CD4-positive, alpha-beta T cell treated with Interleukin-6 for 4 hours (primary cell): ENCODE data around the gene TDP1.
A peak's percentile ranks its signal among the peaks of the same experiment; 100 is the strongest.

ENCODE experiments used
- DNase-seq: peaks from one replicate; pipeline ENCODE4 v3.0.0-alpha.2; 2020; ENCODE audit warnings: mixed read lengths

TDP1 gene

GRCh38 chr14:89955745-89956660, at the start of gene TDP1:
Gene TDP1, plus strand, starts transcription at chr14:89955927. Its CDS starts 7,188 bp downstream, at chr14:89963115.
- DNase-seq: peak; percentile 98

DNA sequence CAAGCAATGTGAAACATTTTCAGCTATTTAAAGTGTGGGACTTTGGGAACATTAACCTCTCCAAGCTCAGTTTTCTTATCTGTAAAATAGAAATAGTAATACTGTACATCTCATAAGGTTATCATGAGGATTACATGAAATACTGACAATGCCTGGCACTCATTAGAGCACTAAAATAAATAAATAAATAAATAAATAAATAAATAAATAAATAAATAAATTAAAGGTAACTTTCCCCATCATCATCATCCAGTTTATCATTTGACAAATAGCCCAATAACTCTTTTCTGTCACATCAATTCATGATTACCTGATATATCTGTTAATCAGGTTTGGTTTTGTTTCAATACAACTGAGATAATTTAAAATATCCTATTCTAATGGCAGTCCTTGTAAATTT, 49.7 kb upstream of the TDP1 start:
- DNase-seq: no peak

DNA sequence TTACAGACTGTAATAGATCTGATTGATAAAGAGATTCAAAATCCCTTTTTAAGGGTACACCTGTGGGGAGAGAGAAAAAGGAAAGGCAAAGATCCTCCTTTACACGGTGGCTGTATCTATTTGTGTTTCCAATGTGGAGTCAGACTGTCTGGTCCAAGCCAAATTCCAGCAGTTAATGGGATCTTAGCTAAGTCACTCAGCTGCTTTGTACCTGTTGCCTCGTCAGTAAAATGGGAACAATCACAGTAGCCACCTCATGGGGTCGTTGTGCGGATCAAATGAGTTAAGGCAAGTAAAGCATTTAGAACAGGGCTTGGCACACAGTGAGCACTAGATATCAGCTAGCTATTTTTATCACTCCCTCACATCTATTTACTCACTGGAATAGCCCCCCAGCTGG, 48.1 kb upstream of the TDP1 start:
- DNase-seq: no peak

DNA sequence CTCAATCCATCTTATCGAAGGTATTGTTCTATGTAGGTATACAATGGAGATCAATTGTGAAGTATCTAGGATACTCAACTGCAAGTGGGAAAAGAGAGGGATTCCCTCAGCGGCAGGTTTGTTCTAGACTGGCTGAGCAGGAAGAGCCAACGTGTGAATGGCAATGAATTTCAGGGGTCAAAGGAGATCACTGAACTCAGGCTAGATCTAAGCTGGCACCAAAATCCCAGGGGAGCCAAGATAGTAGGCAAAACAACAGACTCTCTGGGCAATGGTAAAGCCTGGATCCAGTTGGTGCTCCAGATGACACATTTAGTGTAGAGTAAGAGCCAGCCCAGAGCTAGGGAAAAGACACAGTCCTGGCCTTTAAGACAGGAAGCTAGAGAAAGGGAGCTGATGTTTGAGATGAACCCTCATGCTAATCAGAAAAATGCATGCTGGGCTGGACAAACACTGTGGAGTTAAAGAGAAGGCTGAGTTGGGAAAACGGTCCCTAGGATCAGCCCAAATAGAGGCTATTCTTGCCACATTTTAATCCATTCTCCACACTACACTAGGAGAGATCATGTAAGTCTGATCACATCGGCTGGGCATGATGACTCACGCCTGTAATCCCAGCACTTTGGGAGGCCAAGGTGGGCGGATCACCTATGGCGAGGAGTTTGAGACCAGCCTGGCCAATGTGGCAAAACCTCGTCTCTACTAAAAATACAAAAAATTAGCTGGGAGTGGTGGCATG, 46.8 kb upstream of the TDP1 start:
- DNase-seq: no peak

DNA sequence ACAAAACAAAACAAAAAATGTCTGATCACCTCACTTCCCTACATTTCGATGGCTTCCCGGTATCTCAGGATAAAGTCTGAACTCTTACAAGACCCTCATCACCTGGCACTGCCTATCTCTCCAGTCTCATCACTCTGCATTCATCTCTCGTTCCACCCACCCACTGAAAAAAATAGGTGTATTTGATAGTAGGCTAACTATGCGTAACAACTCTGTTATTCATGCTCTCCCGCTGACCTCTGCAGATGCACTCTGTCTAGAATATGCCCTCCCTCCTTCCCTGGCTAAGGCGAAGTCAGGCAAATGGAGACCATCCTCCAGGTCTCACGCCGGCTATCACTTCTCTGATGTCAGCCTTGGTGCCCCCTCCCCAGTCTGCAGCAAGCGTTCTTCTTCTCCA, 46.1 kb upstream of the TDP1 start:
- no peak for DNase-seq

DNA sequence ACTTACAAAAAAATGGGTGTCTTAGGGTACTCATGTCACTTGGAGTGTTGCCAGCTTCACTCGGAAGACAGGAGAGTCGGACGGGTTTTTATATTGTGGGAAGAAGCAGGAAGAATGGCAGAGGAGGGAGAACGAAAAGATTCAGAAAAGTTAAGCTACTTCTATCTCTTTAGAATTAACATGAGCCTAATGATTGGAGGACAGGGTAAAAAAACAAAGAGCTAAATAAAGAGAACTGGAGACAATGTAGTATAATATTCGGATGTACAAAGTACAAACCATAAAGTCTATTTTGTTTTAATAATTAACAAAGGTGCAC, 45.1 kb upstream of the TDP1 start:
- no peak for DNase-seq

DNA sequence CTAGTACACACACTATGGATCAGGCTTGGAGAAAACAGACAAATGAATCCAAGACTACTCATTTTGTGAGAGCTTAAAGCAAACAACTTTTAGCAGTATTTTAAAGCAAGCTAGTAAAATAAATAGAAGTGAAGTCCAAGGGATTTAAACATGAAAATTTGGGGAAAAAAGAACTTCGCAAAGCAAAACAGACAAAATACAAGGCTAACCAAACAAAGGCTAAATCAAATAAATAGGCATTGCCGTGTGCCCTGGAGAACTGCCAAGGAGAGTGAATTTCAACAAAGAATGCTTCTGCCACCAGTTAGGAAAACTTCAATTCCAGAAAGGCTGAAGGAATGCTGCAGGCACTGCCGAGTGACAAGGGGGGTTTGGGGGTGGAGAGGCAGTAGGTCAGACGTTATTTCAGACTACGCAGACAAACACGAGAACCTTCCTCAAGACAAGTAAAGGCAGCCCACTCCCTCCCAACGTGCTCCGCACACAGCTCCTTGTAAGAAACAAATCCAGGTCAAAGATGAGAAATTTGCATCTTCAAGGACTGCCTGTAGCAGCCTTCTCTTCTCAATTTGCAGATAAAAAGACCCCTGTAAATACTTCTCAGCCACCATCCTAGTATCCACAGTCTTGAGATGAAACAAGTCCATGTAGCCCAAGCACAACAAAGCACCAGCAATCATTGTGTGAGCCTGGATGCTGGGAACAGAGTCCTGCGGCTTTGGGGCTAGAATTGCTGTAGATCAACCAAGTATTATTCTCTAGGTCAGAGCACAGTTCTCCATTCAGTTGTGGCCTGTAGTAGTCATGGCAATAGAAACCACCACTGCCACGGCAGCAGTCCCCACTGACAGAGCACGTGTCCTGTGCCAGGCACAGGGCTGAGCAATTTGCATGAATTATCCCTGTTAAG, 44.5 kb upstream of the TDP1 start:
- no peak for DNase-seq

DNA sequence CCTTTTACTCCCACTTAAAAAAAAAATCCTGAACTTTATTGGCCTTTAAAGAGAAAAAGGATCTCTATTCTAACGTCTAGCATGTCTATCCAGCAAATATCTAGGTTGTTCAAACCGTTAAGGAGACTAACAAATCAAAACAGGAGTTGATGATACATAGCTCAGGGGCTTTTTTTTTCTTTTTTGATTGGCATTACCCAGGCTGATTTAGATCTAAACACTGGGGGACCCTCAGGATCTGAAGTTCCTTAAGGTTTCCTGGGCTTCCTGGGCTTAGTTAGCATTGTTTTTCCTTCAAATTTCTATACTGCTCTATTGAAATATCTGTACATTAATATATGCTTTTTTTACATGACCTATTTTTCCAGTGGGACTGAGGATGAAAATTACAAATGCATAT, 43.5 kb upstream of the TDP1 start:
- no peak for DNase-seq

- DNase-seq: no peak
Measured at GRCh38 chr14:89912667-89913211, 43.0 kb upstream of the TDP1 start.

DNA sequence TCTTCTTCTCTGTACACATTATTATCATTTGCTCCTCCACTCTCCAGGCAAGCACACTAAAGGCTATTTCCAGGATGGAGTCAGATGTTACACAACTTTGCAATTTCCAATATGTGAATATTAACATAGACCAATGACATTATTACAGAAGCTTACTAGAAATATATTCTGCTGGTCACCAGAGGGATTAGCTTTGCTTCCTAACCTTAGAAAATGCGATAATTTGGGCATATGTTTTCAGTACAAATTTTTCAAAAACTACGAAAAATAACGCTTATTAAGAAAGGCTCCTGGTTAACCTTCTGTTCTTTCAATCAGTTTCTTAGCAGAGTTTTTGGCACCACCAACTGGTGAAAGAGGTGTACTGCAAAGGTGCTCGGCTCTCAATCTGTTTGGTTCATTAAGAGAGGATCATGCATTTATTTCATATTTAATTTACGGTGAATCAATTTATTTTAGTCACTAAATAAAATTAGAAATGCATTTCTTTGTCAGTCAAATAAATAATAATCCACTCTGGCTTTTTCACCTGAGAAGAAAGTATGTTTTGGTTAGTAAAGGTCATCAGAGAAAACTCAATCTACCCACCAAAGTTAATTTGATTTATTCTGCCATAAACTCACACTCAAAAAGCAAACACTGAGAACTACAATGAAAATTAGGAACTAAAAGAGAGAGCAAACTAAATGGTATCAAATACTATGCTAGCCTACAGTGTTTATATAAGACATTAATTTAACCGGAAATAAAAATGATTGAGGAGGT, 40.4 kb upstream of the TDP1 start:
- DNase-seq: peak; percentile 62

GRCh38 chr14:89918721-89919120, 37.0 kb upstream of the TDP1 start:
- DNase-seq: no peak

DNA sequence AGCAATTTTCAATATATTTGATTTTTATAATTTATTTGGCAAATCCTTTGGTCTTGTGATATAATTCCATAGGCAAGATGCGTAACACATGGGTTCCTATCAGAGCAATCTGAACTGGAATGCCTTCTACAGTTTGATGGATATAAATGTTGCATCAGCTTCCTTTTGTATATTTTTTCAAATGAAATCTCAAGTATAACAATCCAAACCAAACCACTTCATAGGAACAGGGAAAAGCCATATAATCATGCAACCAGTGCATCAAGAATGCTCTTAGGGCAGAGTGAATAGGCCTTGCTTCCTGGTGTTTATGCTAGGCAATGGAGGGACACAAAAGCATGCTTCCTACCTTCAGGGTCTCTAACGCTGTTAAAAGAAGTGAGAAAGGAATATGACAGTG, 35.7 kb upstream of the TDP1 start:
- no peak for DNase-seq

DNA sequence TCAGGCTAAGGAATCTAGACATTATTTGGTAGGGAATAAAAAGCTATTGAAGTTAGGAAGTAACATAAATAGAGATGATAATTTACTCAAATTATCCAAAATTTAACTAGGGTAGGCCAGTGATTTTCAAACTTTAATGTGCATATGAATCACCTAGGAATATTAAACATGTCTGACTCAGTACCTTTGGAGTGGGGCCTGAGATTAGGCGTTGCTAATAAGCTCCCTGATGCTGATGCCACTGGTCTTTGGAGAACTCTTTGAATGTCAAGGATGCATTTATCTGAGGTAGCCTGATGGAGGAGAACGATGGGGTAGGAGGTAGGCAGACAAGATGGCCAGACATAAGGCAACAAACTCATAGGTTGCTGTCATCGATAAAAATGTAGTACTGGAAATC, 34.4 kb upstream of the TDP1 start:
- DNase-seq: no peak

DNA sequence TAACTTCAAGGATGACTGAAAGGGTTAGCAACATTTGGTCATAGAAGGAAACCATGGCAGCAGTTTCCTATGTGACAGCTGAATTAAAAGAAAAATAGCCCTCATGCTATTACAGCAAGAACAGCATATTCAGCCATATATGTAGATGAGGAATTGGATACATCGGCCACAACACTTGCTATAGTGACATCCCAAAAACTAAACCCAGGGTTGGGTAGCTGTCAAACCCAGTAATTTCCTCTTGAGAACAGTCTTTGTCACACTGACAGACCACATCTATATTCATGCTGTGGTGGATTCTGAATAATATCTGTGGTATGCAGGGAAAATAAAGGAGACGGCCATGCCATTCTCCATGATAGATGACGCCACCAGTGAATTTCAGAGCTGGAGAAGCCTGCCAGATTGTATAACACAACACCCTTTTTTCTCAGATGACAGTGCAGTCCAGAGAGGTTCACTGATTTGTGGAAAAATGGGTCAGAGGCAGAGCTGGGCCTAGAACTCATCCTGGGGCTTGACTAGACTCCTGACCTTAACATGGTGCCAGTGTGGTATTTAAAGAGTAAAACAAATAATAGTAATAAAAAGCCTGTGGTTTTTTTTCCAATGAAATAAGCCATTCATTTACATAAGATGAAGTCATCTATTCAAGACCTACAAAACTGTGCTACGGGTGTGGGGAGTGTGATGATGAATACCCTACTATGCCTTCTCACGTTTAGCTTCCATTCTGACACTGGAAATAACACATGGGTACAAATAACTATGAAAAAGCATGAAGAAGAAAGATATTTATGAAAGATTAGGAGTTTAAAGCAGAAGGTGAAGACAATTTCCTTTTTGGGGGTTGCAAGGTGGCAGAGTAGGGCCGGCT, 33.5 kb upstream of the TDP1 start:
- DNase-seq: no peak

DNA sequence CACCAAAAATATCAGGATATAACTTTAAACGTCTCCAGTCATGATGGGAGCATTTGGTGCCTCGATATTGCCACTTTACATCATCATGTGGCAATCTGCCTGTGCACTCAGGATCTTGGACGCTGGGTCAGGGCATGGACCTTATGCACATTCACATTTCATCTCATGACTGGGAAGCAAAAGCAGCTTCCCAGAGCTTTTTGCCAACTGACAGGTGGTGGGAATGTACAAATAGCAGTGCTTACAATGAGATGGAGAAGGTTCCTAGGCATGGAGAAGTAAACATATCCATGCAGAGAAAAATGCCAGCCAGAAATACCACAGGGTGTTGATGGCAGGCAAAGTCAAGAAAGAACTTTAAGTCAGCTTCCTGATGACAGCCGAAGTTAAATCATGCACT, 31.5 kb upstream of the TDP1 start:
- no peak for DNase-seq

- DNase-seq: no peak
Measured at GRCh38 chr14:89926694-89927093, 29.0 kb upstream of the TDP1 start.

GRCh38 chr14:89927186-89927865, 28.4 kb upstream of the TDP1 start:
- DNase-seq: no peak

DNA sequence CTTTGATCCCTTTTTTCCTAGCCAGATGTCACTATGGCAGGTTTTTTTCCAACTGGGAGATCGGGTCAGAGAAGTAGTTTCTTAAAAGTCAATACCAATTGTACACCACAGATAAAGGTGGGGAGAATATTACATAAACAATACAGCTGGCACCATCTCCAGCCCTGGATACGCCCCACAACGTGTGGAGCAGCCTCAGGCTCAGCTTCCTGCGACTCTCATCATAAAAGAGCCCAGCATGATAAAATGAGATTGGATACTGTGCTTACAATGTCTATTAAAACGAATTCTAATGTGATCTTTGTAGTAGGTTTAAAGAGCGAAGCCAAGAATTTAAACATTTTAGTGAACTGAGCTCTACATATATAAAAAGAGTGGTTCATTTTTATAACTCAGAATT, 22.7 kb upstream of the TDP1 start:
- DNase-seq: no peak

- DNase-seq: no peak
Measured at GRCh38 chr14:89936654-89937185, 19.0 kb upstream of the TDP1 start.

- DNase-seq: no peak
Measured at GRCh38 chr14:89941830-89942377, 13.8 kb upstream of the TDP1 start.
